Endothelial cell of umbilical vein (primary cell): ENCODE results near the gene DGAT2. TPM values are rescaled to one million over a fixed set of nuclear protein-coding genes. Genes with fewer than 3 reads are reported as not detected.

Experiments
- BruUV-seq: library from RNA; stranded (reverse); fragments of 400-500 nt; replicated peaks from 2 replicates; lab custom pipeline; 2021; lab: Mats Ljungman, UMichigan
- CTCF ChIA-PET: fragments of 300-600, 350-600 bp; sonication (Branson Sonifier 250); formaldehyde crosslinking; loops from one replicate; lab custom pipeline; 2021; ENCODE audit warnings: antibody characterized with exemption, inconsistent platforms; lab: Charles Lee
- POLR2A ChIA-PET: fragments of 300-600, 350-600 bp; sonication (Branson Sonifier 250); formaldehyde crosslinking; loops from one replicate; lab custom pipeline; 2021; ENCODE audit warnings: antibody characterized with exemption, inconsistent platforms; lab: Charles Lee
- DNase-seq: peaks from one replicate; pipeline ENCODE4 v3.0.0-alpha.2; 2011; ENCODE audit warnings: low read depth, low spot score
- FAIRE-seq: peaks from 2 replicates; lab custom pipeline; 2011; peaks lifted over from hg19 to GRCh38; lab: Jason Lieb, UNC
- H2AFZ ChIP-seq: 2 replicates; pipeline ENCODE4 v1.6.0; 2012; ENCODE audit warnings: low read depth, low read length, control low read depth, inconsistent platforms
- H3K27ac ChIP-seq: 2 replicates; pipeline ENCODE4 v1.5.1; 2011; ENCODE audit warnings: low read depth, mild to moderate bottlenecking, control low read depth, low read length, moderate library complexity; ENCODE audit not compliant: insufficient read depth
- H3K27me3 ChIP-seq, 2 experiments: 2 replicates each; pipeline versions ENCODE4 v1.6.0 to v1.6.1; 2011; ENCODE audit warnings: low read length in 2 of 2, mixed read lengths in 1 of 2; ENCODE audit not compliant: control insufficient read depth in 2 of 2, insufficient read depth in 2 of 2
- H3K36me3 ChIP-seq, 2 experiments: 2 replicates in 1 of 2; 3 replicates in 1 of 2; pipeline ENCODE4 v1.5.1; 2011; ENCODE audit warnings: low read length in 2 of 2, mild to moderate bottlenecking in 1 of 2, moderate library complexity in 1 of 2; ENCODE audit not compliant: control insufficient read depth in 2 of 2, insufficient read depth in 2 of 2; ENCODE audit errors: extremely low read depth in 1 of 2
- H3K4me1 ChIP-seq: 3 replicates; pipeline ENCODE4 v1.5.1; 2011; ENCODE audit warnings: mild to moderate bottlenecking, low read length; ENCODE audit not compliant: control insufficient read depth, insufficient read depth; ENCODE audit errors: extremely low read depth
- H3K4me2 ChIP-seq: 2 replicates; pipeline ENCODE4 v1.6.1; 2011; ENCODE audit warnings: low read length, control low read depth, mixed read lengths; ENCODE audit not compliant: insufficient read depth
- H3K4me3 ChIP-seq, 3 experiments: fragments of 200-600 bp in 1 of 3; sonication (generic), shearing (Covaris generic) in 1 of 3; replicated peaks in 1 of 3; 2 replicates each; pipeline ENCODE4 v1.5.1; 2011 to 2016; ENCODE audit warnings: control low read depth in 3 of 3, low read length in 3 of 3, mild to moderate bottlenecking in 2 of 3, inconsistent platforms in 1 of 3, low read depth in 1 of 3, moderate library complexity in 1 of 3; ENCODE audit not compliant: insufficient read depth in 1 of 3
- H3K79me2 ChIP-seq: 2 replicates; pipeline ENCODE4 v1.6.0; 2012; ENCODE audit warnings: low read length, inconsistent platforms; ENCODE audit not compliant: control insufficient read depth, insufficient read depth
- H3K9ac ChIP-seq: replicated peaks from 2 replicates; pipeline ENCODE3; 2011; ENCODE audit warnings: low read length, control low read depth; ENCODE audit not compliant: insufficient read depth; ENCODE audit errors: extremely low read depth
- H3K9me1 ChIP-seq: replicated peaks from 3 replicates; pipeline ENCODE4 v1.6.0; 2011; ENCODE audit warnings: mild to moderate bottlenecking, low read length; ENCODE audit not compliant: control insufficient read depth, insufficient read depth; ENCODE audit errors: extremely low read depth
- H3K9me3 ChIP-seq: replicated peaks from 2 replicates; pipeline ENCODE4 v1.5.1; 2012; ENCODE audit warnings: low read length, inconsistent platforms; ENCODE audit not compliant: control insufficient read depth, insufficient read depth
- H4K20me1 ChIP-seq: replicated peaks from 2 replicates; pipeline ENCODE3; 2011; ENCODE audit warnings: mild to moderate bottlenecking, low read length; ENCODE audit not compliant: control insufficient read depth, insufficient read depth; ENCODE audit errors: extremely low read depth
- EZH2 ChIP-seq: IDR thresholded peaks from 2 replicates; pipeline ENCODE4 v1.6.1; 2012; ENCODE audit warnings: borderline replicate concordance, low read depth, mild to moderate bottlenecking, moderate library complexity, low read length, inconsistent platforms; ENCODE audit not compliant: severe bottlenecking
- FOS ChIP-seq: IDR thresholded peaks from 2 replicates; pipeline ENCODE4 v1.6.1; 2011; ENCODE audit warnings: mild to moderate bottlenecking, low read length, moderate library complexity, borderline replicate concordance; ENCODE audit not compliant: insufficient read depth
- GATA2 ChIP-seq: IDR thresholded peaks from 2 replicates; pipeline ENCODE4 v1.7.0; 2011; ENCODE audit warnings: low read depth, mild to moderate bottlenecking, moderate library complexity, mixed read lengths, low read length; ENCODE audit not compliant: insufficient read length, insufficient read depth
- JUN ChIP-seq: IDR thresholded peaks from 2 replicates; pipeline ENCODE4 v1.6.1; 2011; ENCODE audit warnings: borderline replicate concordance, low read depth; ENCODE audit not compliant: insufficient read length, insufficient read depth
- MYC ChIP-seq: IDR thresholded peaks from one replicate; pipeline ENCODE4 v1.6.1; 2011; ENCODE audit warnings: mild to moderate bottlenecking, low read depth, low read length
- POLR2A ChIP-seq: IDR thresholded peaks from 2 replicates; pipeline ENCODE4 v1.6.1; 2012; ENCODE audit warnings: low read depth, mild to moderate bottlenecking, control low read depth, low read length
- POLR2AphosphoS5 ChIP-seq: IDR thresholded peaks from 2 replicates; pipeline ENCODE4 v1.6.1; 2012; ENCODE audit warnings: low read depth, mild to moderate bottlenecking, control low read depth, low read length, moderate library complexity; ENCODE audit not compliant: insufficient read depth
- dilution Hi-C: fragments of 300-500 bp; cut with MboI; formaldehyde crosslinking; loops from one replicate; pipeline ENCODE4 v1.15.0; 2019; ENCODE audit warnings: low sequenced_read_pairs; ENCODE audit not compliant: extremely low pct_ligation_motif_present
- intact Hi-C: fragments of 100-400 bp; cut with micrococcal nuclease; formaldehyde crosslinking; loops from one replicate; pipeline ENCODE4 v1.10.0; 2022
- polyA plus RNA-seq, 4 experiments: library from polyadenylated mRNA; depleted of rRNA in 3 of 4; stranded (reverse) in 3 of 4; unstranded in 1 of 4; fragments of >200 nt; gene quantifications; 2 replicates each; pipeline versions ENCODE4 v1.2.1 to v1.2.3, GENCODE V29; 2011 to 2012; ENCODE audit warnings: missing spikeins in 1 of 4
- total RNA-seq: library from RNA; stranded (reverse); gene quantifications from 2 replicates; pipeline ENCODE4 v1.2.3, GENCODE V29; 2021
- TF ChIP-seq, protein P1 (sequence below), 2 donors: IDR thresholded peaks; 1 replicate in 1 of 2; 2 replicates in 1 of 2; pipeline ENCODE4 v1.5.1; 2011; ENCODE audit warnings: low read length in 2 of 2, mild to moderate bottlenecking in 2 of 2, moderate library complexity in 2 of 2, control low read depth in 1 of 2, inconsistent platforms in 1 of 2, low read depth in 1 of 2; ENCODE audit not compliant: insufficient read depth in 1 of 2; ENCODE audit errors: extremely low read depth in 1 of 2
- TF ChIP-seq, protein P2 (sequence below): IDR thresholded peaks from 2 replicates; pipeline ENCODE4 v1.6.1; 2011; ENCODE audit not compliant: insufficient read depth, insufficient read length

DGAT2 gene
- total and polyA plus RNA-seq, 2 donors (not counting 3 experiments of a cell fraction or from before 2014, with no cell fraction given) = 0.55 to 0.79 TPM

DNA sequence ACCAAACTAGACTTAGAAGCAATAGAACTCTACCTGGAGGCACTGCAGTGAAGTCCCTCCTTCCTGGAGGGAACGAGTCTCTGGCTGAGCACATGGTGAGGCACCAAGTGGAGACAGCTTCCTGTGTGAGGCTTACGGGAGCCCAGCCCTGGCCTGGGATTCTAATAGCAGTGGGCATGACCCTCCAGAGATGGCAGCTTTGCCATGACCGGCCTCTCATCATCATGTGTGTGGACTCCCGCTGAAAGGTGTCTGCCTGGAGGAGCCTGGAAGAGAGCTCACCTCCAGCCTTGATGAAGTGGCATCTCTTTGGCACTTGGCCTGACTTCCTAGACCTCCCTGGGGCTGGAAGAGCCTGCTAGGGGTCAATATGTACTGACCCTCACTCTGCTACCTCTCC is 8.0 kb downstream of the DGAT2 start:
- Histone ChIP-seq H3K27me3 (no peaks in the 10 kb centered on the region), H3K9ac (no peak overlapping the region), H3K4me1 (peaks cover 11% of the 10 kb centered on the region), H3K36me3 (no peaks in the 10 kb centered on the region), H3K9me3 (no peaks in the 10 kb centered on the region), H4K20me1 (no peaks in the 10 kb centered on the region), H3K4me2 (no peak overlapping the region), H3K9me1 (no peaks in the 10 kb centered on the region), H3K27ac (no peak overlapping the region), H3K79me2 (no peaks in the 10 kb centered on the region), H3K4me3 (no peak overlapping the region), H2AFZ (no peak overlapping the region)
- TF ChIP-seq FOS = no peak
- no peak for TF ChIP-seq GATA2
- TF ChIP-seq, protein P1, sequence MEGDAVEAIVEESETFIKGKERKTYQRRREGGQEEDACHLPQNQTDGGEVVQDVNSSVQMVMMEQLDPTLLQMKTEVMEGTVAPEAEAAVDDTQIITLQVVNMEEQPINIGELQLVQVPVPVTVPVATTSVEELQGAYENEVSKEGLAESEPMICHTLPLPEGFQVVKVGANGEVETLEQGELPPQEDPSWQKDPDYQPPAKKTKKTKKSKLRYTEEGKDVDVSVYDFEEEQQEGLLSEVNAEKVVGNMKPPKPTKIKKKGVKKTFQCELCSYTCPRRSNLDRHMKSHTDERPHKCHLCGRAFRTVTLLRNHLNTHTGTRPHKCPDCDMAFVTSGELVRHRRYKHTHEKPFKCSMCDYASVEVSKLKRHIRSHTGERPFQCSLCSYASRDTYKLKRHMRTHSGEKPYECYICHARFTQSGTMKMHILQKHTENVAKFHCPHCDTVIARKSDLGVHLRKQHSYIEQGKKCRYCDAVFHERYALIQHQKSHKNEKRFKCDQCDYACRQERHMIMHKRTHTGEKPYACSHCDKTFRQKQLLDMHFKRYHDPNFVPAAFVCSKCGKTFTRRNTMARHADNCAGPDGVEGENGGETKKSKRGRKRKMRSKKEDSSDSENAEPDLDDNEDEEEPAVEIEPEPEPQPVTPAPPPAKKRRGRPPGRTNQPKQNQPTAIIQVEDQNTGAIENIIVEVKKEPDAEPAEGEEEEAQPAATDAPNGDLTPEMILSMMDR (IDR thresholded peaks at IDR 0.05; ENCODE audit: extremely low read depth in 1 of 2, insufficient read depth in 1 of 2, low read depth in 1 of 2, low read length in 2 of 2) = no peak
- no peak for TF ChIP-seq MYC
- no peak for TF ChIP-seq POLR2AphosphoS5
- TF ChIP-seq, protein P2, sequence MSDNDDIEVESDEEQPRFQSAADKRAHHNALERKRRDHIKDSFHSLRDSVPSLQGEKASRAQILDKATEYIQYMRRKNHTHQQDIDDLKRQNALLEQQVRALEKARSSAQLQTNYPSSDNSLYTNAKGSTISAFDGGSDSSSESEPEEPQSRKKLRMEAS = no peak
- no peak for TF ChIP-seq POLR2A
- TF ChIP-seq JUN = no peak
- no peak for TF ChIP-seq EZH2
- DNase-seq (no peak), FAIRE-seq (no peak)
- no TSS peak for BruUV-seq
- POLR2A ChIA-PET = no interaction called here
- intact Hi-C loops (no loop called here), dilution Hi-C loops (no loop called here)
- CTCF ChIA-PET = interaction anchor here (1.0 to 1.2 kb wide), 2 partner anchors 26 to 376 kb away, joined by 3 read pairs; no protein-coding TSS in a partner anchor
